GM12865 (cell line): ENCODE results near the gene GUCY1A2.

Experiments used
- DNase-seq: peaks from one replicate; pipeline ENCODE4 v3.0.0; 2010; ENCODE audit warnings: low read depth
- H3K4me3 ChIP-seq: 2 replicates; pipeline ENCODE4 v1.5.1; 2011; ENCODE audit warnings: mild to moderate bottlenecking, low read depth, low read length, control low read depth
- CTCF ChIP-seq: IDR thresholded peaks from 2 replicates; pipeline ENCODE4 v1.5.1; 2011; ENCODE audit warnings: low read length, control low read depth, low read depth, inconsistent platforms; ENCODE audit not compliant: insufficient read depth; ENCODE audit errors: missing control alignments

GUCY1A2 gene

DNA sequence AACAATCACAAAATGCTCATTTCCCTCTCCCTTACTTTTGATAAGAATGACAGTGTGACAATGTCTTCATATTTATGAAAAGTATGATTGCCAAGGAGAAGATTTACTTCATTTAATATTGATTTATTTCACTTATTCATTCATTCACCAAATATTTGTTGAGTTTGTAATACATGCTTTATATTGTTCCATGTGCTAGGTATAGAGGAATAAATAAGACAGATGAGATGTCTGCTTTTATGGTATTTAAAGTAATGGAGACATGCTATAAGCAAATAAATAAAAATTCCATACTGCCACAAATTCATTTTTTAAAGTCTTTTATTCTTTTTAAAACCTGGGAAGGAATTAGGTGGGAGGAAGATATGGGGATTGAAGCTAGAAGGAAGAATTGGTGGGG, 289.4 kb downstream of the GUCY1A2 start:
- no peak for DNase-seq
- no peak for TF ChIP-seq CTCF
- no peak overlapping the region for H3K4me3 ChIP-seq

- H3K4me3 ChIP-seq, result no peak overlapping the region
- no peak for DNase-seq
- no peak for TF ChIP-seq CTCF
Observed at GRCh38 chr11:106728379-106728778, 289.9 kb downstream of the GUCY1A2 start.

GRCh38 chr11:106727256-106727655, 291.0 kb downstream of the GUCY1A2 start:
- no peak overlapping the region for H3K4me3 ChIP-seq
- TF ChIP-seq CTCF, result no peak
- no peak for DNase-seq

- DNase-seq, result no peak
- H3K4me3 ChIP-seq, result no peak overlapping the region
- TF ChIP-seq CTCF, result no peak
Observed at GRCh38 chr11:106724293-106724892, 293.9 kb downstream of the GUCY1A2 start.

DNA sequence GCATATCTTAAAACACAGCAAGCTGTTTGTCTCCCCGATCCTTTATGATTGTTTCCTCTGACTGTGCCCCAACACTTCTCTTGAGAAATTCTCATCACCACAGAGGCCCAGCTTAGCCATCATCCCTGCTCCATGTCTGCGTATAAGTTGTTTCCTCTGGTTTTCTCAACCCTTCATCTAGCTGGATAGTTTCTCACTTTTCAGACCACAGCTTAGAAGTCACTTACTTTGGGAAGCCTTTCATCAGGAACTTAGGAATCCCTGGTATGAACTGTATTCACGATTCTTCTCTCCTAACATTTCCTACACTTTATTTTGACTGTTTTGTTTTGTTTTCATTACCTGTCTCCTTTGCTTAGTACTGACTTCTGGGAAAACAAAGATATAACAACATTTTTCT, 295.2 kb downstream of the GUCY1A2 start:
- no peak overlapping the region for H3K4me3 ChIP-seq
- no peak for DNase-seq
- no peak for TF ChIP-seq CTCF

DNA sequence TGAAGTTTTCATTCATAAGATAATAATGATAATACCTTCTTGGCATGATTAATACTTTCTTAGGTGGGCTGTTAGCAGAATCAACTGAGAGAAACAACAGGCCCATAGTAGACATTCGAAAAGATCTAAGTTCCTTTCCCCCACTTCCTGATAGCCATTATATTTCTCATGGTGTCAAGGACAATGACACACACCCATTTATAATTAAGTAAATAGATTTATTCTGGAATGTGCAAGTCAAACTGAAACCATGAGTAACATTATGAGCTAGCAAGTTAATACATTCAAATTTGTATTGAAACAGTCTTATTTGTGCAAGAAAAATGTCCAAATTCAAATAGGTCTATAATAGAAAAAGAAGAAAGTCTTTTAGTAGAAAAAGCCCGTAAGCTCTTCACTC, 301.1 kb downstream of the GUCY1A2 start:
- no peak for TF ChIP-seq CTCF
- H3K4me3 ChIP-seq, result no peak overlapping the region
- no peak for DNase-seq

- no peak for TF ChIP-seq CTCF
- DNase-seq, result no peak
- no peak overlapping the region for H3K4me3 ChIP-seq
Observed at GRCh38 chr11:106714199-106714598, 304.1 kb downstream of the GUCY1A2 start.
